HG02678 (cell line): Measurements from ENCODE around the gene ANO2.

Source experiments
- ATAC-seq: cut with Tn5 transposase; IDR thresholded peaks from one replicate; pipeline ENCODE4 v1.9.1; 2021; ENCODE audit warnings: mild to moderate bottlenecking, moderate library complexity; ENCODE audit not compliant: unreplicated experiment

Gene ANO2

GRCh38 chr12:5588591-5588990 is 356.5 kb downstream of the ANO2 start:
- ATAC-seq: no peak

GRCh38 chr12:5588176-5588575 is 356.9 kb downstream of the ANO2 start:
- no peak for ATAC-seq

- no peak for ATAC-seq
These were observed 357.3 kb downstream of the ANO2 start for GRCh38 chr12:5587711-5588121.

- no peak for ATAC-seq
These were observed 358.9 kb downstream of the ANO2 start for GRCh38 chr12:5586201-5586600.

GRCh38 chr12:5585178-5585577 is 359.9 kb downstream of the ANO2 start:
- ATAC-seq: no peak

GRCh38 chr12:5584412-5585175 is 360.5 kb downstream of the ANO2 start:
- ATAC-seq: no peak

GRCh38 chr12:5582541-5582940 is 362.5 kb downstream of the ANO2 start:
- no peak for ATAC-seq

- no peak for ATAC-seq
These were observed 363.0 kb downstream of the ANO2 start for GRCh38 chr12:5582018-5582417.

- ATAC-seq: no peak
These were observed 363.4 kb downstream of the ANO2 start for GRCh38 chr12:5581616-5582015.

GRCh38 chr12:5581019-5581418 is 364.0 kb downstream of the ANO2 start:
- ATAC-seq: no peak

GRCh38 chr12:5578775-5579174 is 366.3 kb downstream of the ANO2 start:
- no peak for ATAC-seq

GRCh38 chr12:5577741-5578140 is 367.3 kb downstream of the ANO2 start:
- ATAC-seq: no peak

- no peak for ATAC-seq
These were observed 367.8 kb downstream of the ANO2 start for GRCh38 chr12:5577211-5577612.

- no peak for ATAC-seq
These were observed 369.1 kb downstream of the ANO2 start for GRCh38 chr12:5575987-5576386.

- ATAC-seq: no peak
These were observed 369.8 kb downstream of the ANO2 start for GRCh38 chr12:5575232-5575631.

- ATAC-seq: no peak
These were observed 371.7 kb downstream of the ANO2 start for GRCh38 chr12:5573390-5573789.

GRCh38 chr12:5571115-5571514 is 373.9 kb downstream of the ANO2 start:
- no peak for ATAC-seq

GRCh38 chr12:5570416-5570815 is 374.6 kb downstream of the ANO2 start:
- ATAC-seq: no peak

GRCh38 chr12:5568325-5568981 is 376.6 kb downstream of the ANO2 start:
- no peak for ATAC-seq

- no peak for ATAC-seq
These were observed 377.9 kb downstream of the ANO2 start for GRCh38 chr12:5567016-5567725.

GRCh38 chr12:5565933-5566599 is 379.0 kb downstream of the ANO2 start:
- ATAC-seq: no peak
